Liver (tissue), 5 donors: ENCODE data around the gene RASGRP3. TPM values are rescaled to one million over a fixed set of nuclear protein-coding genes. Genes with fewer than 3 reads are reported as not detected.

Source experiments
- polyA plus RNA-seq, 2 donors: library from polyadenylated mRNA; stranded (reverse) in 1 of 2; unstranded in 1 of 2; fragments of 200-250 nt in 1 of 2; fragments of >200 nt in 1 of 2; fragmentation: Nextera tagmentation in 1 of 2; extraction: Ambion mirVana in 1 of 2; gene quantifications; one replicate each; pipeline versions ENCODE4 v1.2.1 to v1.2.3, GENCODE V29; 2013 to 2015
- small RNA-seq: library from RNA; depleted of rRNA; stranded (forward); fragments of <200 nt; gene quantifications from one replicate; pipeline ENCODE3, GENCODE V24; 2014
- total RNA-seq, 2 donors: library from RNA; depleted of rRNA; stranded (reverse); fragments of >200 nt; gene quantifications; one replicate each; pipeline ENCODE4 v1.2.3, GENCODE V29; 2014
- donor health status: healthy.
- donor health status: healthy.
- donor health status: healthy.

RASGRP3 gene
- total and polyA plus RNA-seq, 4 donors = 1.8 to 9.9 (median 7.0) TPM

Small RNA genes within 50 kb of the gene (small RNA-seq; reads per million reads assigned to genes)
- gene ATP6V0E1P3 = not detected

Other genes with a start within 250 kb of the RASGRP3 start
- gene FAM98A, start 122.7 kb downstream of the RASGRP3 start, total RNA-seq = 10 to 100 TPM in 1 of 2 donors, 1 to 10 TPM in 1; 6.8 to 58.1 TPM
- gene FAM98A, start 122.7 kb downstream of the RASGRP3 start, polyA plus RNA-seq = 10 to 100 TPM; 31.6 to 35.8 TPM